Bone marrow (tissue), 2 donors: ENCODE measurements around the gene KXD1.

Experiments
- DNase-seq, 2 donors: peaks; one replicate each; lab custom pipeline; 2025; lab: John Stamatoyannopoulos, UW

Gene KXD1

DNA sequence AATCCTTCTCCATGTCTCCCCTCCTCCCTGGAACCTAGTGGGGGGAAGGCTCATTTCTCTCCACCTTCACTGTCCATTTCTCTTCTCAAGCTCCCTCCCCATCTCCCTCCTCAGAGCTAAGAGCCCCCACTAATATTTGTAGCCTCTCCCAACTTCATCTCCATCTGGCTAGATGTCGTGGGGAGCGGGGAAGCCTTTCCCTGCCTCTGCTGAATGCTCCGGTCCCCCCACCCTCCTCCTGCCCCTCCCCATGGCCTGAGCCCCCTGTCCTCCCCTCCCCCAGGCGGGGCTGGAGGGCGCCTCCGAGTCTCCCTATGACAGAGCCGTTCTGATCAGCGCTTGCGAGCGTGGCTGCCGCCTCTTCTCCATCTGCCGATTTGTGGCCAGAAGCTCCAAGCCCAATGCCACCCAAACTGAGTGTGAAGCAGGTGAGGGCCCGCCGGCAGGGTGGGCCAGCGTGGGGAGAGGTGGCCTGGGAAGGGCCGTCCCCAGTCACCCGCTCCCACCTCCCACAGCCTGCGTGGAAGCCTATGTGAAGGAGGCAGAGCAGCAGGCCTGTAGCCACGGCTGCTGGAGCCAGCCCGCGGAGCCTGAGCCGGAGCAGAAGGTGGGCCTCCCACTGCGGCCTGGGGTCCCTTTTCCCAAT is 56.0 kb downstream of the KXD1 start:
- no peak for DNase-seq

DNA sequence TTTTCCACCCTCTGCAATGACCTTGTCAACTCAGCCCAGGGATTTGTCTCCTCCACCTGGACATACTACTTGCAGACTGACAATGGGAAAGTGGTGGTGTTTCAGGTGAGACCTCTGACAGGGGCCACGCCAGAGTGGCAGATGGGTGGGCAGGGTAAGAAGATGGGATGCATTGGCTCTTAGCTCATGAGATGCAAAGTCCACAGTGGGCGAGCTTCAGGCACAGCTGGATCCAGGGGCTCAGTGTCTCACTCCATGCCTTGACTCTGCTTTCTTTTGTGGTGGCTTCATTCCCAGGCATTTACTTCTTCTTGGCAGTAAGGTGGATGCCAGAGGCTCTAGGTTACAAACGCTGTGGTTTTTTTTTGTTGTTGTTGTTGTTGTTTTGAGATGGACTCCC is 58.4 kb downstream of the KXD1 start:
- DNase-seq = no peak

DNA sequence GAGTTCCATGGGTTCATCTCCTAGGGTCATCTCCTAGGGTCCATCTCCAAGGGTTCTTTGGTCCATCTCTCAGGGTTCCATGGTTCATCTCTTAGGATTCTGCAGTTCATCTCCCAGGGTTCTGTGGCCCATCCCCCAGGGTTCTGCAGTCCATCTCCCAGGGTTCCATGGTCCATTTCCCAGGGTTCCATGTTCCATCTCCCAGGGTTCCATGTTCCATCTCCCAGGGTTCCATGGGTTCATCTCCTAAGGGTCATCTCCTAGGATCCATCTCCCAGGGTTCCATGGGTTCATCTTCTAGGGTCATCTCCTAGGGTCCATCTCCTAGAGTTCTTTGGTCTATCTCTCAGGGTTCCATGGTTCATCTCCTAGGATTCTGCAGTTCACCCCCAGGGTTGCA is 59.9 kb downstream of the KXD1 start:
- no peak for DNase-seq

DNA sequence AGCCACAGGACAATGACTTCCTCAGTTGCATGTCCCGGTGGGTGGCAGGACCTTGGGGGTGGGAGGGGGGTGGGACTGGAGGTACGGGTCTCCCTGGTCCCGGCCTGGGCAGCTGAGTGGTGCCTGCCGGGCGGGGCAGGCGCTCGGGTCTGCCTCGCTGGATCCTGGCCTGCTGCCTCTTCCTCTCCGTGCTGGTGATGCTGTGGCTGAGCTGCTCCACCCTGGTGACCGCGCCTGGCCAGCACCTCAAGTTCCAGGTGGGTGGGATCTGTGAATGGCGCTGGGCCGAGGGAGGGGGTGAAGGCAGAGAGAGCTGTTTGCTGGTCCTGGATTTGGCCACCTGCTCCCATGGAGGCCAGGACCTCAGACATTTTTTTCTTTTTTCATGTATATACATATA is 60.6 kb downstream of the KXD1 start:
- DNase-seq = no peak
